ENCODE data around the gene UPF3B. TPM values are rescaled to one million over a fixed set of nuclear protein-coding genes. Genes with fewer than 3 reads are reported as not detected.

Gene UPF3B
- total RNA-seq, 1 donor = 1.7 TPM

- DNase-seq (ENCODE audit: low read depth) = peak; percentile 52
- peak; percentile 62 for TF ChIP-seq CTCF (IDR thresholded peaks at IDR 0.05; ENCODE audit: insufficient read depth, low read depth, low read length)
- peak overlapping the region; percentile 45 for H3K4me3 ChIP-seq (ENCODE audit: low read depth, low read length)
These were observed 35.1 kb upstream of the UPF3B start for GRCh38 chrX:119887721-119888425.

GRCh38 chrX:119885554-119886428 lies 33.0 kb upstream of the UPF3B start:
- DNase-seq (ENCODE audit: low read depth) = peak; percentile 64
- TF ChIP-seq CTCF (IDR thresholded peaks at IDR 0.05; ENCODE audit: insufficient read depth, low read depth, low read length) = no peak
- peak overlapping the region; percentile 25 for H3K4me3 ChIP-seq (ENCODE audit: low read depth, low read length)

- peak; percentile 69 for DNase-seq (ENCODE audit: low read depth)
- H3K4me3 ChIP-seq (ENCODE audit: low read depth, low read length) = no peak overlapping the region
- TF ChIP-seq CTCF (IDR thresholded peaks at IDR 0.05; ENCODE audit: insufficient read depth, low read depth, low read length) = peak; percentile 73
These were observed 28.0 kb upstream of the UPF3B start for GRCh38 chrX:119880552-119881437.

GRCh38 chrX:119880076-119880475 lies 27.3 kb upstream of the UPF3B start:
- no peak overlapping the region for H3K4me3 ChIP-seq (ENCODE audit: low read depth, low read length)
- TF ChIP-seq CTCF (IDR thresholded peaks at IDR 0.05; ENCODE audit: insufficient read depth, low read depth, low read length) = no peak
- no peak for DNase-seq (ENCODE audit: low read depth)

- no peak for DNase-seq (ENCODE audit: low read depth)
- TF ChIP-seq CTCF (IDR thresholded peaks at IDR 0.05; ENCODE audit: insufficient read depth, low read depth, low read length) = no peak
These were observed 26.0 kb upstream of the UPF3B start for GRCh38 chrX:119878740-119879139.

GRCh38 chrX:119871599-119872395 lies 19.0 kb upstream of the UPF3B start, which contains the start of the genes NDUFA1 and RNF113A:
Gene NDUFA1, plus strand, starts transcription at chrX:119871832. Its CDS starts 80 bp downstream, at chrX:119871912.
Gene RNF113A, minus strand, starts transcription at chrX:119871733. Its CDS starts 120 bp downstream, at chrX:119871613.
- no peak for TF ChIP-seq CTCF (IDR thresholded peaks at IDR 0.05; ENCODE audit: insufficient read depth, low read depth, low read length)
- peak; percentile 88 for DNase-seq (ENCODE audit: low read depth)
- peak within 1 kb of the TSS; percentile 81 for H3K4me3 ChIP-seq (ENCODE audit: low read depth, low read length)

More at GRCh38 chrX:119878740-119879139, 26.0 kb upstream of the UPF3B start:
- no peak overlapping the region for H3K4me3 ChIP-seq (ENCODE audit: low read depth, low read length)

Data from fibroblast of villous mesenchyme (primary cell).